ENCODE measurements around the gene SKOR2. TPM values are rescaled to one million over a fixed set of nuclear protein-coding genes. Genes with fewer than 3 reads are reported as not detected.

The SKOR2 gene
- total RNA-seq, 2 donors from 2014 or later, result 0.18 TPM; not detected in 1

- Histone ChIP-seq H3K27me3 (ENCODE audit: control insufficient read depth, insufficient read depth, low read length, poor library complexity, severe bottlenecking) (peaks cover 27% of the 10 kb centered on the region), H3K4me3 (ENCODE audit: low read length) (no peak overlapping the region), H3K9me3 (ENCODE audit: control insufficient read depth, low read length) (no peaks in the 10 kb centered on the region), H3K27ac (ENCODE audit: low read depth, low read length) (no peak overlapping the region), H3K4me1 (ENCODE audit: control insufficient read depth, insufficient read depth, low read length) (no peaks in the 10 kb centered on the region), H3K36me3 (ENCODE audit: control insufficient read depth, insufficient read depth, low read length) (no peaks in the 10 kb centered on the region), H3K9ac (ENCODE audit: extremely low read depth, low read length, poor library complexity, severe bottlenecking) (no peak overlapping the region)
- Mint-ChIP-seq H3K4me3 (no peak overlapping the region), H3K4me1 (peaks cover 5% of the 10 kb centered on the region), H3K27ac (no peak overlapping the region), H3K27me3 (ENCODE audit: insufficient read depth) (peaks cover 21% of the 10 kb centered on the region), H3K9me3 (no peaks in the 10 kb centered on the region), H3K36me3 (ENCODE audit: low read depth) (no peaks in the 10 kb centered on the region)
- no peak for TF ChIP-seq CTCF (conservative IDR thresholded peaks at IDR 0.05)
- 82 to 100% methylated on average over 2 to 3 of the region's 3 CpGs for WGBS, 2 experiments (ENCODE audit: insufficient coverage in 1 of 2, insufficient read length in 1 of 2)
- DNase-seq, result no peak
Observed at GRCh38 chr18:47280121-47280520, 28.7 kb upstream of the SKOR2 start.

GRCh38 chr18:47274961-47275360 lies 23.5 kb upstream of the SKOR2 start:
- H3K27me3 ChIP-seq (ENCODE audit: control insufficient read depth, insufficient read depth, low read length, poor library complexity, severe bottlenecking), result peaks cover 3% of the 10 kb centered on the region

GRCh38 chr18:47265197-47265596 lies 13.7 kb upstream of the SKOR2 start:
- H3K9me3 Mint-ChIP-seq, result peaks cover 7% of the 10 kb centered on the region
- H3K27ac Mint-ChIP-seq, result no peak overlapping the region
- peaks cover 5% of the 10 kb centered on the region for H3K9me3 ChIP-seq (ENCODE audit: control insufficient read depth, low read length)

More at GRCh38 chr18:47274961-47275360, 23.5 kb upstream of the SKOR2 start:
- Mint-ChIP-seq H3K4me1 (no peaks in the 10 kb centered on the region), H3K27ac (no peak overlapping the region), H3K27me3 (ENCODE audit: insufficient read depth) (peaks cover 15% of the 10 kb centered on the region), H3K9me3 (no peaks in the 10 kb centered on the region), H3K36me3 (ENCODE audit: low read depth) (no peaks in the 10 kb centered on the region), H3K4me3 (no peak overlapping the region)
- no peaks in the 10 kb centered on the region for H3K36me3 ChIP-seq (ENCODE audit: control insufficient read depth, insufficient read depth, low read length)
- no peak overlapping the region for H3K27ac ChIP-seq (ENCODE audit: low read depth, low read length)
- H3K4me3 ChIP-seq (ENCODE audit: low read length), result no peak overlapping the region
- no peaks in the 10 kb centered on the region for H3K9me3 ChIP-seq (ENCODE audit: control insufficient read depth, low read length)
- no peak overlapping the region for H3K9ac ChIP-seq (ENCODE audit: extremely low read depth, low read length, poor library complexity, severe bottlenecking)
- DNase-seq, result no peak
- 83 to 91% methylated on average over 7 to 9 of the region's 9 CpGs for WGBS, 2 experiments (ENCODE audit: insufficient coverage in 1 of 2, insufficient read length in 1 of 2)
- no peak for TF ChIP-seq CTCF (conservative IDR thresholded peaks at IDR 0.05)
- H3K4me1 ChIP-seq (ENCODE audit: control insufficient read depth, insufficient read depth, low read length), result no peaks in the 10 kb centered on the region

More at GRCh38 chr18:47265197-47265596, 13.7 kb upstream of the SKOR2 start:
- Mint-ChIP-seq H3K27me3 (ENCODE audit: insufficient read depth) (peaks cover 80% of the 10 kb centered on the region), H3K36me3 (ENCODE audit: low read depth) (no peaks in the 10 kb centered on the region), H3K4me1 (peaks cover 15% of the 10 kb centered on the region), H3K4me3 (no peak overlapping the region)
- H3K27me3 ChIP-seq (ENCODE audit: control insufficient read depth, insufficient read depth, low read length, poor library complexity, severe bottlenecking), result peaks cover 84% of the 10 kb centered on the region
- H3K36me3 ChIP-seq (ENCODE audit: control insufficient read depth, insufficient read depth, low read length), result no peaks in the 10 kb centered on the region
- H3K4me1 ChIP-seq (ENCODE audit: control insufficient read depth, insufficient read depth, low read length), result peaks cover 4% of the 10 kb centered on the region
- H3K9ac ChIP-seq (ENCODE audit: extremely low read depth, low read length, poor library complexity, severe bottlenecking), result no peak overlapping the region
- TF ChIP-seq CTCF (conservative IDR thresholded peaks at IDR 0.05), result no peak
- WGBS, 2 experiments (ENCODE audit: insufficient coverage in 1 of 2, insufficient read length in 1 of 2), result 88 to 89% methylated on average over 1 of the region's 1 CpG
- DNase-seq, result no peak
- no peak overlapping the region for H3K4me3 ChIP-seq (ENCODE audit: low read length)
- no peak overlapping the region for H3K27ac ChIP-seq (ENCODE audit: low read depth, low read length)

Data from endodermal cell (in vitro differentiated cells).